Sigmoid colon (tissue), 7 donors: Measurements from ENCODE around the gene CDRT4. TPM values are rescaled to one million over a fixed set of nuclear protein-coding genes. Genes with fewer than 3 reads are reported as not detected.

Experiments
- DNase-seq: peaks from one replicate; pipeline ENCODE4 v3.0.0-alpha.2; 2019
- H3K27ac ChIP-seq, 4 donors: fragments of 200-600 bp; sonication (generic); one replicate each; pipeline ENCODE4 v1.5.1; 2016 to 2019; ENCODE audit warnings: mild to moderate bottlenecking in 1 of 4
- H3K27me3 ChIP-seq, 3 donors: fragments of 200-600 bp; sonication (generic); one replicate each; pipeline ENCODE4 v1.5.1; 2019; ENCODE audit warnings: mild to moderate bottlenecking in 1 of 3
- H3K36me3 ChIP-seq, 4 donors: fragments of 200-600 bp; sonication (generic); one replicate each; pipeline ENCODE4 v1.5.1; 2016 to 2019
- H3K4me1 ChIP-seq, 4 donors: fragments of 200-600 bp; sonication (generic); one replicate each; pipeline ENCODE4 v1.5.1; 2017 to 2019
- H3K4me3 ChIP-seq, 4 donors: fragments of 200-600 bp; sonication (generic); one replicate each; pipeline ENCODE4 v1.5.1; 2017 to 2019; ENCODE audit warnings: mild to moderate bottlenecking in 2 of 4, moderate library complexity in 1 of 4
- H3K9me3 ChIP-seq, 4 donors: fragments of 200-600 bp in 3 of 4; sonication (generic) in 3 of 4; one replicate each; pipeline versions ENCODE4 v1.5.1 to v1.6.1; 2013 to 2019
- EP300 ChIP-seq, 4 donors: sonication (generic); formaldehyde crosslinking; IDR thresholded peaks; one replicate each; pipeline ENCODE4 v1.6.1; 2017; ENCODE audit warnings: antibody characterized with exemption in 4 of 4
- POLR2A ChIP-seq, 2 donors: fragments of 450-650 bp; IDR thresholded peaks; one replicate each; pipeline ENCODE4 v1.6.1; 2016; ENCODE audit warnings: antibody characterized with exemption in 2 of 2, mild to moderate bottlenecking in 2 of 2, moderate library complexity in 2 of 2
- POLR2AphosphoS5 ChIP-seq, 4 donors: sonication (generic); formaldehyde crosslinking; IDR thresholded peaks; one replicate each; pipeline ENCODE4 v1.6.1; 2017; ENCODE audit warnings: antibody characterized with exemption in 4 of 4
- WGBS, 2 donors: extraction: QIAGEN DNeasy Blood & Tissue Kit; methylation state at CpG; one replicate each; pipeline ENCODE4 v1.1.7; 2013; 5-methylcytosine and 5-hydroxymethylcytosine counted together
- intact Hi-C: fragments of 100-400 bp; cut with DNase I; formaldehyde crosslinking; loops from one replicate; pipeline ENCODE4 v1.15.1; 2023
- polyA plus RNA-seq, 3 donors: library from polyadenylated mRNA; stranded (reverse); fragments of 200-250 nt; gene quantifications; one replicate each; pipeline ENCODE4 v1.2.3, GENCODE V29; 2013
- total RNA-seq, 4 donors: library from RNA; depleted of rRNA; stranded (reverse); fragments of >200 nt; gene quantifications; one replicate each; pipeline ENCODE4 v1.1.0, GENCODE V29; 2016
- TF ChIP-seq, protein P1 (sequence below), 4 experiments: fragments of 450-650 bp in 3 of 4; fragments of 200-600 bp in 1 of 4; IDR thresholded peaks; one replicate each; pipeline ENCODE4 v1.5.1; 2016 to 2019; ENCODE audit warnings: antibody characterized with exemption in 4 of 4, mild to moderate bottlenecking in 3 of 4, moderate library complexity in 2 of 4
- donor health status: healthy with polysubstance abuse.
- donor health status: Bipolar disorder and iron deficiency.
- donor health status: healthy.

Gene CDRT4
- total and polyA plus RNA-seq, 7 donors: 1.8 to 6.6 (median 3.6) TPM; not detected in 1

DNA sequence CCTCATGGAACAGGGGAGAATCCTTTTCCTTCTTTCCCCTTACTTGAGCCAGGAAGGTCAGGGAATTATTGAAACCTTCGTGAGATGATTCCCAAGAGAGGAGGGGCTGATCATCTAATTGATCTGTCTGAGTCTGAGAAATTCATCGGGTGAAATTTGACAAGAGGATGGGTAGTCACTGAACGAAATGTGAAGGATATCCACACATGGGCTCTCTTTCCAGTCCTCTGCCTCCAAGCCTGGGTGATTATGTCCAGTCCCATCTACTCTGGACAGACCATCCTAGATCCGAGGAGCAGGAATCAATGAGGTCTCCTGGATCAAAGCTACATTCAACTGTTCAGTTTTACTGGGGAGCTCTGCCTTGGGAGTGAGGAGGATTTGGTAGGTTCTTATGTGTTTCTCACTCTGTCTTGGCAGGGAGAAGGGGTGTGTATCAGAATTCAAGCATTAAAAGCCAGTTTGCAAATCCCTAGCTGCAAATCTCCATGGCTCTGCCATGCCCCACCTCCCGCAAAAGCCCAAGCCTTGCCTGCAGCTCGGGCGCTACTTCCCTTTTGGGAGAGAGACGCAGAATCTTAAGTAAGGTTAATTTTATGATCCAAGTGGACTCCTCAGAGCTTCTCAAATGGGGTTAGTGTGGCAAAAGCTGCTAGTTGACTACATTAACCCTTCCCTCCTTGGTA lies 78.9 kb downstream of the CDRT4 start:
- no peak for DNase-seq
- Histone ChIP-seq H3K9me3 (no peaks in the 10 kb centered on the region), H3K27ac (no peak overlapping the region), H3K36me3 (no peaks in the 10 kb centered on the region), H3K4me3 (no peak overlapping the region), H3K4me1 (peaks cover 0 to 24% (median 17%) of the 10 kb centered on the region in 4 donors), H3K27me3 (no peaks in the 10 kb centered on the region)
- TF ChIP-seq POLR2AphosphoS5 (IDR thresholded peaks at IDR 0.05) (no peak), POLR2A (IDR thresholded peaks at IDR 0.05) (no peak), EP300 (IDR thresholded peaks at IDR 0.05) (no peak)
- TF ChIP-seq, protein P1, sequence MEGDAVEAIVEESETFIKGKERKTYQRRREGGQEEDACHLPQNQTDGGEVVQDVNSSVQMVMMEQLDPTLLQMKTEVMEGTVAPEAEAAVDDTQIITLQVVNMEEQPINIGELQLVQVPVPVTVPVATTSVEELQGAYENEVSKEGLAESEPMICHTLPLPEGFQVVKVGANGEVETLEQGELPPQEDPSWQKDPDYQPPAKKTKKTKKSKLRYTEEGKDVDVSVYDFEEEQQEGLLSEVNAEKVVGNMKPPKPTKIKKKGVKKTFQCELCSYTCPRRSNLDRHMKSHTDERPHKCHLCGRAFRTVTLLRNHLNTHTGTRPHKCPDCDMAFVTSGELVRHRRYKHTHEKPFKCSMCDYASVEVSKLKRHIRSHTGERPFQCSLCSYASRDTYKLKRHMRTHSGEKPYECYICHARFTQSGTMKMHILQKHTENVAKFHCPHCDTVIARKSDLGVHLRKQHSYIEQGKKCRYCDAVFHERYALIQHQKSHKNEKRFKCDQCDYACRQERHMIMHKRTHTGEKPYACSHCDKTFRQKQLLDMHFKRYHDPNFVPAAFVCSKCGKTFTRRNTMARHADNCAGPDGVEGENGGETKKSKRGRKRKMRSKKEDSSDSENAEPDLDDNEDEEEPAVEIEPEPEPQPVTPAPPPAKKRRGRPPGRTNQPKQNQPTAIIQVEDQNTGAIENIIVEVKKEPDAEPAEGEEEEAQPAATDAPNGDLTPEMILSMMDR (IDR thresholded peaks at IDR 0.05): no peak
- intact Hi-C loops: no loop called here
- whole genome bisulfite sequencing, 2 donors: 85 to 88% methylated on average over 8 of the region's 8 CpGs

DNA sequence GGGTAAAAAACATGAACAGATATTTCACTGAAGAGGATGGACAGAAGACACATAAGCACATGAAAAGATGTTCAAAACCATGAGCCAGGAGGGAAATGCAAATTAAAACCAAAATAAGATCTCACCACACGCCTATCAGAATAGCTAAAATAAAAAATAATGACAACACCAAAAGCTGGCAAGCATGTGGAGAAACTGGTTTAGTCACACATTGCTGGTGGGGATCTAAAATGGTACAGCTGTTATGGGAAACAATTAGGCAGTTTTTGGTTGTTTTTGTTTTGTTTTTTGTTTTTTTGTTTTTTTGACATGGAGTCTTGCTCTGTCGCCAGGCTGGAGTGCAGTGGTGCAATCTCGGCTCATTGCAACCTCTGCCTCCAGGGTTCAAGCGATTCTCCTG lies 81.3 kb downstream of the CDRT4 start:
- WGBS, 2 donors: 88 to 91% methylated on average over 4 of the region's 4 CpGs

More for the DNA sequence above, 81.3 kb downstream of the CDRT4 start:
- H3K27ac ChIP-seq: no peak overlapping the region
- H3K36me3 ChIP-seq: no peaks in the 10 kb centered on the region
- no peak for DNase-seq
- peaks cover 0 to 29% (median 18%) of the 10 kb centered on the region in 4 donors for H3K4me1 ChIP-seq
- H3K27me3 ChIP-seq: no peaks in the 10 kb centered on the region
- no peak overlapping the region for H3K4me3 ChIP-seq
- TF ChIP-seq POLR2AphosphoS5 (IDR thresholded peaks at IDR 0.05) (no peak), POLR2A (IDR thresholded peaks at IDR 0.05) (no peak), EP300 (IDR thresholded peaks at IDR 0.05) (no peak)
- TF ChIP-seq, protein P1 (IDR thresholded peaks at IDR 0.05): no peak
- intact Hi-C loops: no loop called here
- no peaks in the 10 kb centered on the region for H3K9me3 ChIP-seq

Other genes starting within 250 kb of the CDRT4 start
- gene PMP22, start 202.3 kb downstream of the CDRT4 start, total RNA-seq: 100 to 1,000 TPM; 125 to 350 (median 199) TPM
- gene PMP22, start 202.3 kb downstream of the CDRT4 start, polyA plus RNA-seq: 10 to 100 TPM; 25.2 to 48.9 (median 38.4) TPM
- 1 to 10 TPM in 1 of 4 donors, not detected in 3; 1.8 TPM for gene TEKT3, start 126.0 kb downstream of the CDRT4 start, total RNA-seq
- gene TEKT3, start 126.0 kb downstream of the CDRT4 start, polyA plus RNA-seq: under 1 TPM in 1 of 3 donors, not detected in 2; 0.26 TPM
- 10 to 100 TPM in 3 of 4 donors, 1 to 10 TPM in 1; 8.2 to 18.1 (median 13.4) TPM for gene TVP23C, start 95.9 kb upstream of the CDRT4 start, total RNA-seq
- gene TVP23C, start 95.9 kb upstream of the CDRT4 start, polyA plus RNA-seq: 1 to 10 TPM in 2 of 3 donors, not detected in 1; 1.4 to 6.2 TPM
- gene FBXW10B, start 152.1 kb upstream of the CDRT4 start, total RNA-seq: under 1 TPM in 1 of 4 donors, not detected in 3; 0.55 TPM
- gene FBXW10B, start 152.1 kb upstream of the CDRT4 start, polyA plus RNA-seq: 1 to 10 TPM in 1 of 3 donors, not detected in 2; 1.0 TPM
- gene TRIM16, start 216.7 kb upstream of the CDRT4 start, total RNA-seq: 10 to 100 TPM in 3 of 4 donors, 1 to 10 TPM in 1; 8.8 to 24.6 (median 17.4) TPM
- 10 to 100 TPM; 13.6 to 16.2 (median 14.4) TPM for gene TRIM16, start 216.7 kb upstream of the CDRT4 start, polyA plus RNA-seq
- 10 to 100 TPM in 3 of 4 donors, 1 to 10 TPM in 1; 8.3 to 25.7 (median 22.9) TPM for gene ZNF286A, start 232.1 kb upstream of the CDRT4 start, total RNA-seq
- gene ZNF286A, start 232.1 kb upstream of the CDRT4 start, polyA plus RNA-seq: 10 to 100 TPM in 1 of 3 donors, 1 to 10 TPM in 2; 6.0 to 14.4 (median 7.9) TPM